GM12878 (cell line): ENCODE data around the gene FKBP15. TPM values are rescaled to one million over a fixed set of nuclear protein-coding genes. Genes with fewer than 3 reads are reported as not detected.

Experiments
- ATAC-seq: fragments of 200-7000 bp; cut with Tn5 transposase; 3 replicates; pipeline ENCODE4 v1.9.1; 2020; ENCODE audit warnings: mild to moderate bottlenecking, moderate library complexity
- BruUV-seq: library from RNA; stranded (reverse); fragments of 400-500 nt; replicated peaks from 2 replicates; lab custom pipeline; 2021; lab: Mats Ljungman, UMichigan
- CTCF ChIA-PET: fragments of 300-600 bp; sonication (Branson Sonifier 250); formaldehyde crosslinking; extraction: SDS; loops from one replicate; lab custom pipeline; 2021; ENCODE audit warnings: inconsistent platforms; lab: Yijun Ruan, JAX
- POLR2A ChIA-PET: fragments of 350-600 bp; formaldehyde crosslinking; extraction: SDS; loops from one replicate; lab custom pipeline; 2021; ENCODE audit warnings: inconsistent platforms; lab: Charles Lee
- RAD21 ChIA-PET: fragments of 300-600 bp; sonication (Branson Sonifier 250); formaldehyde crosslinking; loops from one replicate; lab custom pipeline; 2023; ENCODE audit warnings: antibody characterized with exemption; ENCODE audit not compliant: unreplicated experiment; lab: Charles Lee
- SMC1A ChIA-PET: fragments of 300-600 bp; sonication (Branson Sonifier 250); formaldehyde crosslinking; loops from one replicate; lab custom pipeline; 2023; ENCODE audit not compliant: unreplicated experiment, uncharacterized antibody; lab: Charles Lee
- DNase-seq: peaks from one replicate; pipeline ENCODE4 v3.0.0-alpha.2; 2011; ENCODE audit warnings: low read depth, low spot score
- FAIRE-seq: peaks from 3 replicates; lab custom pipeline; 2011; peaks lifted over from hg19 to GRCh38; lab: Jason Lieb, UNC
- H2AFZ ChIP-seq: 2 replicates; pipeline ENCODE4 v1.6.0; 2011; ENCODE audit warnings: low read depth, low read length, control low read depth; ENCODE audit not compliant: control insufficient read depth
- H3K27ac ChIP-seq: 2 replicates; pipeline ENCODE4 v1.5.1; 2011; ENCODE audit warnings: control low read depth; ENCODE audit not compliant: control insufficient read depth, insufficient read depth
- H3K27me3 ChIP-seq, 2 experiments: replicated peaks in 1 of 2; 2 replicates each; pipeline versions ENCODE4 v1.6.0 to v1.6.1; 2011; ENCODE audit warnings: low read length in 1 of 2; ENCODE audit not compliant: control insufficient read depth in 2 of 2, insufficient read depth in 2 of 2
- H3K36me3 ChIP-seq, 2 experiments: 2 replicates each; pipeline ENCODE4 v1.5.1; 2011; ENCODE audit warnings: low read length in 1 of 2; ENCODE audit not compliant: control insufficient read depth in 2 of 2, insufficient read depth in 2 of 2
- H3K4me1 ChIP-seq: 2 replicates; pipeline ENCODE4 v1.6.1; 2011; ENCODE audit warnings: mild to moderate bottlenecking, low read length, moderate library complexity, mixed read lengths; ENCODE audit not compliant: control insufficient read depth, insufficient read depth
- H3K4me2 ChIP-seq: 2 replicates; pipeline ENCODE4 v1.6.0; 2011; ENCODE audit warnings: control low read depth; ENCODE audit not compliant: control insufficient read depth, insufficient read depth
- H3K4me3 ChIP-seq: fragments of 200-600 bp; sonication (generic); 2 replicates; pipeline ENCODE4 v1.5.1; 2016
- H3K79me2 ChIP-seq: 2 replicates; pipeline ENCODE4 v1.6.0; 2011; ENCODE audit warnings: low read length; ENCODE audit not compliant: control insufficient read depth, insufficient read depth
- H3K9ac ChIP-seq: 2 replicates; pipeline ENCODE4 v1.8.0; 2011; ENCODE audit warnings: low read length, control low read depth, mixed read lengths; ENCODE audit not compliant: control insufficient read depth, insufficient read depth
- H3K9me3 ChIP-seq: replicated peaks from 3 replicates; pipeline ENCODE4 v1.5.1; 2011; ENCODE audit warnings: mild to moderate bottlenecking, low read length; ENCODE audit not compliant: control insufficient read depth, insufficient read depth
- H4K20me1 ChIP-seq: 2 replicates; pipeline ENCODE4 v1.6.0; 2011; ENCODE audit not compliant: control insufficient read depth, insufficient read depth
- HDAC2 ChIP-seq: fragments of 200-600 bp; sonication (generic); IDR thresholded peaks from 2 replicates; pipeline ENCODE4 v1.6.1; 2017
- MTA3 ChIP-seq: IDR thresholded peaks from 2 replicates; pipeline ENCODE4 v1.6.1; 2012; ENCODE audit warnings: low read length, inconsistent platforms, borderline replicate concordance
- ZSCAN29 ChIP-seq: fragments of 450-650 bp; IDR thresholded peaks from 2 replicates; pipeline ENCODE4 v1.6.1; 2017; ENCODE audit warnings: mild to moderate bottlenecking, moderate library complexity
- WGBS: methylation state at CpG from one replicate; pipeline ENCODE4 v1.1.6; 2016; ENCODE audit warnings: low lambda C conversion rate; ENCODE audit not compliant: insufficient replicate concordance, insufficient coverage; ENCODE audit errors: missing lambda C conversion rate; 5-methylcytosine and 5-hydroxymethylcytosine counted together
- in situ Hi-C: fragments of 300-500 bp; cut with MboI; formaldehyde crosslinking; loops from 9 replicates; pipeline ENCODE4 v1.14.3; 2018; ENCODE audit warnings: mixed read lengths
- intact Hi-C: fragments of 100-400 bp; cut with micrococcal nuclease; formaldehyde crosslinking; loops from one replicate; pipeline ENCODE4 v1.14.2; 2022; ENCODE audit not compliant: unreplicated experiment
- polyA plus RNA-seq, 11 experiments: library from polyadenylated mRNA; depleted of rRNA in 4 of 11; unstranded in 6 of 11; stranded (reverse) in 5 of 11; fragments of >200 nt; fragmentation: Nextera tagmentation in 4 of 11; fragmentation: Illumina TruSeq in 1 of 11; extraction: Ambion mirVana in 4 of 11; extraction: Trizol in 1 of 11; gene quantifications; 1 replicate in 1 of 11; 2 replicates in 10 of 11; pipeline versions ENCODE4 v1.2.1 to v1.2.3, GENCODE V29; 2011 to 2016; ENCODE audit warnings: inconsistent platforms in 2 of 11, missing spikeins in 2 of 11, low read depth in 1 of 11
- total RNA-seq, 4 experiments: library from RNA; depleted of rRNA in 3 of 4; stranded (reverse); fragments of >200 nt in 3 of 4; fragmentation: Illumina TruSeq in 1 of 4; extraction: Trizol in 1 of 4; gene quantifications; 2 replicates each; pipeline versions ENCODE4 v1.2.1 to v1.2.3, GENCODE V29; 2013 to 2021
- TF ChIP-seq, protein P1 (sequence below): IDR thresholded peaks from 2 replicates; pipeline ENCODE4 v1.6.1; 2011; ENCODE audit warnings: mild to moderate bottlenecking, low read depth, low read length, moderate library complexity; ENCODE audit not compliant: insufficient replicate concordance

FKBP15 gene
- total and polyA plus RNA-seq, 10 of the 15 experiments (the other 5 are each of a cell fraction or from before 2014, with no cell fraction given): 5.0 to 53.4 (median 21.2) TPM

DNA sequence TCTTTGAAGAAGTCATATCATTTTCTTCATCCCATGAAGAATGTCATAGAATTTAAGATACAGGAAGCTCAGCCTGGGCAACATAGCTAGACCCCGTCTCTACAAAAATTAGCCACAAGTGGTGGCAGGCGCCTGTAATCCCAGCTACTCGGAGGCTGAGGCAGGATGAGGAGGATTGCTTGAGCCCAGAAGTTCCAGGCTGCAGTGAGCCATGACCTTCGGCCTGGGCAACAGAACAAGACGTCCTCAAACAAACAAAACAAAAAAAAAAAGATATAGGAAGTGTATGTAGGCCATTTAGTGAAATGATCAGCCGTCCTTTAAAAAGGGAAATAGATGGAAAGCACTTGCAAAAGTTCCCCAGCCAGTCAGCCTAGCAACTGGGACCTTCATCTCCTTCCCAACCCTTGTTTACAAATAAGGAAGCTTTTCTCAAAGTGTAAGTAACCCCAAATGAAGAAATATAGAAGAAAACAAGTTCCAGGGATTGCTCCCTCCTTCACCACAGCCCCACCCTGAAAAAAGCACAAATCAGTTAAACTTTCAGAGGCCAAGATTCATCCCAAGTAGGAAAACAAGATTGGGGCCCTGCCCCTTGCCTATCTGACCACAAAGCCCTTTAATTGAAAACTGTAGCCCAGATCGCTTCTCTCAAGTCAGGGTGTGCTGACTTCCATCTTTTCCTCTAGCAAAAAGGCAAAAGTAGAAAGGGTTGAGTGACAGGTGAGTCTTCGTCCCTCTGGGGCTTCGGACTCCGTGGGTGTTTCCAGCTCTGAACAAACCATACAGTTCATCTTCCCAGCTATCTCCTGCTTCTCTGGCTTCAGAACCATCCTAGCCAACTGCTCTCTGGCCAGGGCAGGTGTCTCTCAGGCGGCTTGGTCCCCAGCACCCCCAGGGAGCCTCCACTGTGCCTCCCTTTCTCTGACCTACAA lies 69.1 kb downstream of the FKBP15 start:
- in situ Hi-C loops (no loop called here), intact Hi-C loops (no loop called here)
- TF ChIP-seq HDAC2 (no peak), ZSCAN29 (no peak), MTA3 (no peak)
- TF ChIP-seq, protein P1, sequence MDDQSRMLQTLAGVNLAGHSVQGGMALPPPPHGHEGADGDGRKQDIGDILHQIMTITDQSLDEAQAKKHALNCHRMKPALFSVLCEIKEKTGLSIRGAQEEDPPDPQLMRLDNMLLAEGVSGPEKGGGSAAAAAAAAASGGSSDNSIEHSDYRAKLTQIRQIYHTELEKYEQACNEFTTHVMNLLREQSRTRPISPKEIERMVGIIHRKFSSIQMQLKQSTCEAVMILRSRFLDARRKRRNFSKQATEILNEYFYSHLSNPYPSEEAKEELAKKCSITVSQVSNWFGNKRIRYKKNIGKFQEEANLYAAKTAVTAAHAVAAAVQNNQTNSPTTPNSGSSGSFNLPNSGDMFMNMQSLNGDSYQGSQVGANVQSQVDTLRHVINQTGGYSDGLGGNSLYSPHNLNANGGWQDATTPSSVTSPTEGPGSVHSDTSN: peak; percentile 39
- ChIA-PET RAD21 (interaction anchor here (1.4 kb wide), 2 partner anchors 28 to 29 kb away, joined by 3 to 4 read pairs; no protein-coding TSS in a partner anchor), CTCF (interaction anchor here (0.9 to 3.6 kb wide), 6 partner anchors 8 to 506 kb away, joined by 3 to 16 read pairs (median 4); partner anchors contain the start of genes CDC26 and PRPF4), POLR2A (interaction anchor here (0.5 to 1.7 kb wide), 2 partner anchors 69 to 615 kb away, joined by 3 to 5 read pairs; partner anchors contain the start of genes FKBP15 and SLC31A1), SMC1A (interaction anchor here (0.5 to 2.3 kb wide), 4 partner anchors 68 to 894 kb away, joined by 3 to 8 read pairs (median 4); no protein-coding TSS in a partner anchor)
- no peaks in the 10 kb centered on the region for H3K36me3 ChIP-seq
- DNase-seq: no peak
- FAIRE-seq: no peak
- H3K27me3 ChIP-seq: no peaks in the 10 kb centered on the region
- peak overlapping the region; percentile 85 for H2AFZ ChIP-seq
- WGBS: 81% methylated on average over 11 of the region's 11 CpGs
- H3K9ac ChIP-seq: no peak overlapping the region
- peak overlapping the region; percentile 67; the same call in 1 of the 2 replicates for H3K4me3 ChIP-seq
- H3K4me1 ChIP-seq: no peaks in the 10 kb centered on the region
- H3K79me2 ChIP-seq: no peaks in the 10 kb centered on the region
- no peak for ATAC-seq
- peak overlapping the region; percentile 64 for H3K4me2 ChIP-seq
- TSS peak; percentile 50 for BruUV-seq
- H3K9me3 ChIP-seq: no peaks in the 10 kb centered on the region
- H3K27ac ChIP-seq: no peak overlapping the region
- no peaks in the 10 kb centered on the region; the same call in 1 of the 2 replicates for H4K20me1 ChIP-seq
